ENCODE data around the gene KSR1.
"Not testable (repeated sequence)": the region's sequence is repeated elsewhere in the genome, so short reads cannot be mapped to it uniquely, and the experiment has no call there.

The KSR1 gene

DNA sequence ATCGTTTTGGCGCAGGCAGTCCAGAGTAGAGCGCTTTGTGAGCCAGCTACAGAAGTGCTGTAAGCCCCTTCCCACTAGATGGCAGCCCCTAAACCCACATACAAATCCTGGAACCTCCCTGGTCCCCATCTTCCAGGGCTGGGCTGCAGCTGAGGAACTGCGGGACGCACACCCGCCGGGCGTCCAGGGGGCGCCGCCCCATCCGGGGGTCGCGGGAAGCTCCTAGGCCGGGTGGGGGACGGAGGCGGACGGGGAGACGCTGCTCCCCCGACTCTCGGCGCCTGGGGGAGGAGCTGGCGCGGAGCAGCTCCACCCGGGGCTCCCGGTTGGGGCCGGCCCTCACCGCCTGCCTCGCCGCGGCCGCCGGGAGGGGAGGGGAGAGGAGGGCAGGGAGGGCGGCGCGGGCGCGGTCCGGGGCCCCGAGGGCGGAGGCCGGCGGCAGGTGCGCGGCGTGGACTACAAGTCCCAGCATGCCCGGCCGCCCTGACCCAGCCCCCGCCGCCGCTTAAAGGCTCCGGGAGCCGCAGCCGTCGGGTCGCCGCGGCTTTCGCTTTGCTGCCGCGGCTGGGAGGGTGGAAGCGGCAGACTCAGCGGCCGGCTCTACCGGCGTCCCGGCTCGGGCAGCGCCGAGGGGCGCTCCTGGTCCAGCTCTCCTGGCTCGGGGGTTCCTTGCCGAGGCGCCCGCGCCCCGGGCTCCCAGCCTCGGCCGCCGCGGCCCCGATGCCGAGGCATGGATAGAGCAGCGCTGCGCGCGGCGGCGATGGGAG is at the start of gene KSR1:
KSR1 (plus strand) TSS at position 535 of the 767 bp plus-strand sequence; CDS start at position 731, 196 bp downstream.
- Histone ChIP-seq H3K4me1 (ENCODE audit: control insufficient read depth in 1 of 2, insufficient read depth in 2 of 2, low read length in 2 of 2) (peaks cover 6 to 20% of the 10 kb centered on the region in 2 donors), H3K9me3 (ENCODE audit: control insufficient read depth in 1 of 2, low read length in 2 of 2) (no peaks in the 10 kb centered on the region), H3K36me3 (ENCODE audit: control insufficient read depth in 1 of 2, insufficient read depth in 2 of 2, low read length in 2 of 2) (no peaks in the 10 kb centered on the region)

DNA sequence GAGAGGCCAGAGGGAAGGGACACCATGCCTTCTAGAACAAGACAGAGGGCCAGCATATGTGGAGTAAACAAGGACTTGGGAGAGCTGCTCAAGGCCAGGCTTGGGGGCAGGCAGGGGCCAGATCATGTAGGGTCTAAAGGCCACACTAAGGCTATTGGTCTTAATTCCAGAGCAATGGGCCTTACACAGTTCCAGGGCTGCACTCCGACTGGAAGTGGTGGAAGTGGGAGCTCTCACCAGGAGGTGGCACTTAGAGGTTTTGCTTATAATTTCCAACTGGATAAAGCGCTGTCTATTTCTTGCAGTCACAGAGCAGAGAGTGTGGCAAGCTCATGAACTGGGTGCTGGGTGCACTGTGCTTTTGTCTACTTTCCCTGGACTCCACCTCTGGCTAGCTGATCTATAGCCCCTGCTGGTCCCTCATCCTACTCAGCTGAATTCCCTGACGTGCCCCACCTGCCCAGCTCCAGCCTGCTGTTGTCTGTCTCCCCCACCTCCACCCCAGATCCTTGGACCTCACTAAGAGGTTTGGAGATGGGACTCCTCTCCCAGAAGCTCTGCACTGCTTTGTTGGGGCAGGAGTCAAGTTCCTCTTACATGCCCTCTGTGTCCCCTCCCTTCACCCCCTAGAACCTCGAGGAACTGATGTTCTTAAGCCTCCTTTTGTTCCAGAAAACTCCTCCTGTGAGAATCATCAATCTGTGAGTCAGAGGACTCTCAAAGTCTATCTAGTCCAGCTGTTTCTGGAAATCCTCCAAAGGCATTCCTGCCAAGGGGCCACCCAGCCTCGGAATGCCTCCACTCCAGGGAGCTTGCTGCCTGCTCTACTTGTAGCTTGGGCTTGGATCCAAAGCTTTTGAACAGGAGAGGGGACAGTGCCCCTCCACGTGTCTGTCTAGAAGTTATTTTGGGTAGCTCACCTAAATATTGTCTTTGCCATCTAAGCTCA is 48.1 kb upstream of the KSR1 start:
- H3K27me3 ChIP-seq (ENCODE audit: low read depth, low read length): no peaks in the 10 kb centered on the region
- H3K4me3 ChIP-seq (ENCODE audit: low read depth in 1 of 2, low read length in 2 of 2): no peak overlapping the region
- H3K27ac ChIP-seq (ENCODE audit: low read length): no peak overlapping the region
- peaks cover 7 to 8% of the 10 kb centered on the region in 2 donors for H3K4me1 ChIP-seq (ENCODE audit: control insufficient read depth in 1 of 2, insufficient read depth in 2 of 2, low read length in 2 of 2)
- H3K36me3 ChIP-seq (ENCODE audit: control insufficient read depth in 1 of 2, insufficient read depth in 2 of 2, low read length in 2 of 2): no peaks in the 10 kb centered on the region
- no peaks in the 10 kb centered on the region for H3K9me3 ChIP-seq (ENCODE audit: control insufficient read depth in 1 of 2, low read length in 2 of 2)

More for the DNA sequence above, at the start of gene KSR1:
- no peaks in the 10 kb centered on the region for H3K27me3 ChIP-seq (ENCODE audit: low read depth, low read length)
- H3K4me3 ChIP-seq (ENCODE audit: low read depth in 1 of 2, low read length in 2 of 2): peak within 1 kb of the TSS; percentile 79 to 83
- H3K27ac ChIP-seq (ENCODE audit: low read length): no peak within 1 kb of the TSS

DNA sequence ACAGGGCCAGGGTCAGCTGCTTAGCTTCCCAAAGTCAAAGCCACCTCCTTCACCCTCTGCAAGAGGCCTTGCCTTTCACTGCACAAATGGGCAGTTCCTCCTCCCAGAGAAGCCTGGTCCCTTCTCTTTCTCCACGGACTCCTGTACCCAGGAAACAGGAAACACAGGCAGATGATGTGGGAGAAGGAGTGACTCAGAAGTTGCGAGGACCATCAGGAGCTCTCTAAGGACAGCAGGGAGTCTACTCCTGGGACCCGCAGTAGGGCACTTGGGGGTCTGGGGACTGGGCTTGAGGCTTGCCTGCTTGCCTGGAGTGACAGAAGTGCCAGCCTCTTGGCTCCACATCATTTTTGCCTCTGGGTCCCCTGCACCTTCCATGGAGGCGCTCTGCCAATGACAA is 47.4 kb upstream of the KSR1 start:
- H3K4me1 ChIP-seq (ENCODE audit: control insufficient read depth in 1 of 2, insufficient read depth in 2 of 2, low read length in 2 of 2): peaks cover 7 to 8% of the 10 kb centered on the region in 2 donors
- H3K27ac ChIP-seq (ENCODE audit: low read length): no peak overlapping the region
- no peaks in the 10 kb centered on the region for H3K27me3 ChIP-seq (ENCODE audit: low read depth, low read length)
- no peaks in the 10 kb centered on the region for H3K9me3 ChIP-seq (ENCODE audit: control insufficient read depth in 1 of 2, low read length in 2 of 2)
- H3K36me3 ChIP-seq (ENCODE audit: control insufficient read depth in 1 of 2, insufficient read depth in 2 of 2, low read length in 2 of 2): no peaks in the 10 kb centered on the region
- H3K4me3 ChIP-seq (ENCODE audit: low read depth in 1 of 2, low read length in 2 of 2): no peak overlapping the region

DNA sequence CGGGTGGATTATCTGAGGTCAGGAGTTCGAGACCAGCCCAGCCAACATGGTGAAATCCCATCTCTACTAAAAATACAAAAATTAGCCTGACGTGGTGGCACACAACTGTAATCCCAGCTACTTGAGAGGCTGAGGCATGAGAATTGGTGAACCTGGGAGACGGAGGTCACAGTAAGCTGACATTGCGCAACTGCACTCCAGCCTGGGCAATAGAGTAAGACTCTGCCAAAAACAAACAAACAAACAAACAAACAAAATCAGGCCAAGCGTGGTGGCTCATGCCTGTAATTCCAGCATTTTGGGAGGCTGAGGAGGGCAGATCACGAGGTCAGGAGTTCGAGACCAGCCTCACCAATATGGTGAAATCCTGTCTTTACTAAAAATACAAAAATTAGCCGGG is 44.1 kb upstream of the KSR1 start:
- H3K9me3 ChIP-seq (ENCODE audit: control insufficient read depth in 1 of 2, low read length in 2 of 2); H3K4me1 ChIP-seq (ENCODE audit: control insufficient read depth in 1 of 2, insufficient read depth in 2 of 2, low read length in 2 of 2); H3K4me3 ChIP-seq (ENCODE audit: low read depth in 1 of 2, low read length in 2 of 2); H3K27ac ChIP-seq (ENCODE audit: low read length); H3K36me3 ChIP-seq (ENCODE audit: control insufficient read depth in 1 of 2, insufficient read depth in 2 of 2, low read length in 2 of 2); H3K27me3 ChIP-seq (ENCODE audit: low read depth, low read length): not testable (repeated sequence)

DNA sequence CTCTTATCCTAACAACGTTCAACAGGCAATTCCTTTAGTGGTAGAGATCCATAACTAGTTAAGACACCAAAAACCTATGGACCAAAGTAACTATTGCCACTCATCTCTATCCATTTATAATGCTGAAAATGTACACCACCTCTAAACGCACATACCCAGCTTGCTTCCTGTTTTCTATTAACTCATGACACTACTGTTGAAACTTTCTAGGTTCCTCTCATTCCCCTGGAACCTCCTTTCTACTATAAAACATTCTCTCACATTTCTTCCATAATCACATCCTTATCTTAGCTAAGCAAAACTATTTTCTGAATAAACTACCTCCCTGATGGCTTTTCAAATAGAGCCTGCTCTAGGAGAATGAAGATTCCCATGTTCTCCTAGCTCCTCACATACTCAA is 42.9 kb upstream of the KSR1 start:
- no peaks in the 10 kb centered on the region for H3K9me3 ChIP-seq (ENCODE audit: control insufficient read depth in 1 of 2, low read length in 2 of 2)
- no peaks in the 10 kb centered on the region for H3K36me3 ChIP-seq (ENCODE audit: control insufficient read depth in 1 of 2, insufficient read depth in 2 of 2, low read length in 2 of 2)
- no peak overlapping the region for H3K4me3 ChIP-seq (ENCODE audit: low read depth in 1 of 2, low read length in 2 of 2)
- H3K27ac ChIP-seq (ENCODE audit: low read length): no peak overlapping the region
- H3K27me3 ChIP-seq (ENCODE audit: low read depth, low read length): no peaks in the 10 kb centered on the region
- H3K4me1 ChIP-seq (ENCODE audit: control insufficient read depth in 1 of 2, insufficient read depth in 2 of 2, low read length in 2 of 2): peaks cover 4 to 5% of the 10 kb centered on the region in 2 donors

DNA sequence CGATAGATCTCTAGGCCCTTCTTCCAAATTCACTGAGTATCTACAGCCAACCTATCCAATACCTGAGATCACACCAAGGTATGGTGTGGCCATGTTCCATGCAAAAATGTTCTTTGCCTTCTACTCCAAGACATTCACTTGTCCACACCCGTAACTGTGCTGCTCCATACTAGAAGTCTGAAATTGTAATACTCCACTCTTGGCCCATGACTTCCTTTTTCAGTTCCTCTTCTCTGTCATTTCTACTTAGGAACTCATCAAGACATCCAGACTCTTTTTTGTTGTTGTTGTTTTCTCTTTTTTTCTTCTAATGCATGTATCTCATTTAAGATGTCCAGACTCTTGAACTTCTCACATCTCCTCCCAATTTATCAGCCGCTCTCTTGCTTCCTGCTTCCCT is 42.5 kb upstream of the KSR1 start:
- no peak overlapping the region for H3K4me3 ChIP-seq (ENCODE audit: low read depth in 1 of 2, low read length in 2 of 2)
- H3K9me3 ChIP-seq (ENCODE audit: control insufficient read depth in 1 of 2, low read length in 2 of 2): no peaks in the 10 kb centered on the region
- H3K4me1 ChIP-seq (ENCODE audit: control insufficient read depth in 1 of 2, insufficient read depth in 2 of 2, low read length in 2 of 2): peaks cover 0 to under 1% of the 10 kb centered on the region in 2 donors
- H3K36me3 ChIP-seq (ENCODE audit: control insufficient read depth in 1 of 2, insufficient read depth in 2 of 2, low read length in 2 of 2): no peaks in the 10 kb centered on the region
- H3K27me3 ChIP-seq (ENCODE audit: low read depth, low read length): no peaks in the 10 kb centered on the region
- no peak overlapping the region for H3K27ac ChIP-seq (ENCODE audit: low read length)

DNA sequence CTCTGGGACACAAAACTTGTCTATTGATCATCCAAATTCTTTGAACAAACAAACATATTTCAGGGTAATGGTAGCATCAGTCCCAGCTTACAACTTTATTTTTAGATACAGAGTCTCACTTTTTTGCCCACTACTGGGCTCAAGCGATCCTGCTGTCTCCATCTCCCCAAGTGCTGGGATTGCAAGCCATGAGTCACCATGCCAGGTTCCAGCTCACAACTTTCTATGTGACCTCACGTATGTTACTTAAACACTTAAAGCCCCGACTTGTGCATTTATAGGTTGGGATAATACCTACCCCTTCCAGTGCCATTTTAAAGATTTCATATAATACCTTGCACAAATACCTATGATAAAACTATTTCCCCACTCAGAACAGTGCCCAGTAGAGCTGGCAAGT is 42.0 kb upstream of the KSR1 start:
- H3K4me3 ChIP-seq (ENCODE audit: low read depth in 1 of 2, low read length in 2 of 2): no peak overlapping the region
- H3K27ac ChIP-seq (ENCODE audit: low read length): no peak overlapping the region
- H3K4me1 ChIP-seq (ENCODE audit: control insufficient read depth in 1 of 2, insufficient read depth in 2 of 2, low read length in 2 of 2): no peaks in the 10 kb centered on the region
- H3K9me3 ChIP-seq (ENCODE audit: control insufficient read depth in 1 of 2, low read length in 2 of 2): no peaks in the 10 kb centered on the region
- H3K27me3 ChIP-seq (ENCODE audit: low read depth, low read length): no peaks in the 10 kb centered on the region
- H3K36me3 ChIP-seq (ENCODE audit: control insufficient read depth in 1 of 2, insufficient read depth in 2 of 2, low read length in 2 of 2): no peaks in the 10 kb centered on the region

DNA sequence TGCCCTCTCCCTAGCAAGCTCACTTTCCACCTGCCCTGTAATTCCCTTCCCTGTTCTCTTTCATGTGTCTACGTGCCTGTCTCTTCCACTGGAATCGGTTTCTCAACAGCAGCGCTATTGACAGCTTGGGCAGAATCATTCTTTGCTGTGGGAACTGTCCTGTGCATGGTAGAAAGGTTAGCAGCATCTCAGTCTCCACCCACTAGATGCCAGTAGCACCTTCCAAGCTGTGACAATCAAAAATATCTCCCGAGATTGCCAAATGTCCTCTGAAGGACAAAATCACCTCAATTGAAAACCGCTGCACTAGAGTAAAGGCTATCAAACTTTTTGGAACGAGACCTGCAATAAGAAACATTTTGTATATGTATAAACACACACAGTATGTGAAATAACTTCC is 41.6 kb upstream of the KSR1 start:
- no peak overlapping the region for H3K27ac ChIP-seq (ENCODE audit: low read length)
- H3K4me1 ChIP-seq (ENCODE audit: control insufficient read depth in 1 of 2, insufficient read depth in 2 of 2, low read length in 2 of 2): no peaks in the 10 kb centered on the region
- no peaks in the 10 kb centered on the region for H3K27me3 ChIP-seq (ENCODE audit: low read depth, low read length)
- no peaks in the 10 kb centered on the region for H3K9me3 ChIP-seq (ENCODE audit: control insufficient read depth in 1 of 2, low read length in 2 of 2)
- H3K36me3 ChIP-seq (ENCODE audit: control insufficient read depth in 1 of 2, insufficient read depth in 2 of 2, low read length in 2 of 2): no peaks in the 10 kb centered on the region
- no peak overlapping the region for H3K4me3 ChIP-seq (ENCODE audit: low read depth in 1 of 2, low read length in 2 of 2)

DNA sequence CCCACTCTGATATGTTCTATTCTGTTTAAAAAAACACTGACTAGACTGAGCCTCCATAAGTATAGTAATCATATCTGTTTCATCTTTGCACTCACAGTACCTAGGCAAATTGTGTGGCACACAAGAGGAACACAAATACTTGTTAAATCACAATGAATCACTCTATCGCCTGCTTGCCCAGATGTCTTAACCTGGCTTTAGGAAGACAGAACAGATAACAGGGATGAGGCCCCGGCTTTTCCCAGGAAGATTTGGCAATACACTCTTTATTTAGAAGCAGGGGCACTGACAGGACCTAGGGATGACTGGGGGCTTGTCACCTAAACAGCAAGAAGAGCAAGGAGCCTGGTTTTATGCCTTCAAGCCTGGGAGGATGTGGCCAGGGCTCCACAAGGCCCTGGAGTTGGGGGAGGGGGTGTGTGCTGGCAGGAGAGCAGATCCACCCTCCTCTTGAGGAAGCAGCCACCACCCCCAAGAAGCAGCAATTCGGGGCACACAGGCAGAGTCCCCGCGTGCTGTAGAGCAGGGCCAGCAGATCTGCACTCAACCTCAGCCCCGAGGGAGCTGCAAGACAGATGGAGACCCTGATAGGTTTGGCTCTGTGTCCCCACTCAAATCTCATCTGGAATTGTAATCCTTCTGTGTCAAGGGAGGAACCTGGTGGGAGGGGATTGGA is 41.0 kb upstream of the KSR1 start:
- no peak overlapping the region for H3K27ac ChIP-seq (ENCODE audit: low read length)
- H3K9me3 ChIP-seq (ENCODE audit: control insufficient read depth in 1 of 2, low read length in 2 of 2): no peaks in the 10 kb centered on the region
- H3K4me1 ChIP-seq (ENCODE audit: control insufficient read depth in 1 of 2, insufficient read depth in 2 of 2, low read length in 2 of 2): no peaks in the 10 kb centered on the region
- H3K4me3 ChIP-seq (ENCODE audit: low read depth in 1 of 2, low read length in 2 of 2): no peak overlapping the region
- no peaks in the 10 kb centered on the region for H3K27me3 ChIP-seq (ENCODE audit: low read depth, low read length)
- H3K36me3 ChIP-seq (ENCODE audit: control insufficient read depth in 1 of 2, insufficient read depth in 2 of 2, low read length in 2 of 2): no peaks in the 10 kb centered on the region

DNA sequence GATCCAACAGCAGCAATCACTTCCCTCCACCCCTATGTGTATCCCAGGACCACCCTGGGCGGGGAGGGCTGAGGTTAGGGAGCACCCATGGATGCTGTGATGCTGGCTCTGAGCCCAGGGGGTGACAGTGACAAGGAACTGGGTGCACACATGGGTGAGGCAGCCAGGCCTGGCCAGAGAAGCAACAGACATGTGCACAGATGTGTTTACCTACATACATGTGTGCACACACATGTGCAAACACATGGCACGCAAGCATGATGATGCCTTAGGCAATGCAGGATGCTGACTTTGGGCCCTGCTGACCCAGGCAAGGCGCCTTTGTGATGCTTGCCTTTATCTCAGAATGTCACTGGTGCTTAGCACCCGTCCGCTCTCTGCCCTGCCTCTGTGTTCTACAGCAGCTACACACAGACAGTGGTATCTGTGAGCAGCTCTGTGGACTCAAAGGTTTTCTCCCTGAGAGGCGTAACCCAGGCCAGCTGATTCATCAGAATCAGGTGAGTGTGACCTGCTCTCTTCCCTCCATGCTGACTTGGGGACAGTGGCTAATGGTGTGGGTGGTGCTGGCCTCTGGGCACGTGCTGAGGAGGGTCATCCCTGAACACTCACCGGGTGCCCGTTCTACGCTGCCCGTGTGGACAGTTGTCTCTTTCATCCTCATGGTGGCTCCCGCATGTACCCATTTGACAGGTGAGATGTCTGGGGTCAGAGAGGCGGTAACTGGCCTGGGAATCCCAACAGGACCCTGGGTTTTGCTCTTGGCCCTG is 38.5 kb upstream of the KSR1 start:
- Histone ChIP-seq H3K4me1 (ENCODE audit: control insufficient read depth in 1 of 2, insufficient read depth in 2 of 2, low read length in 2 of 2) (no peaks in the 10 kb centered on the region), H3K27ac (ENCODE audit: low read length) (no peak overlapping the region), H3K4me3 (ENCODE audit: low read depth in 1 of 2, low read length in 2 of 2) (no peak overlapping the region), H3K36me3 (ENCODE audit: control insufficient read depth in 1 of 2, insufficient read depth in 2 of 2, low read length in 2 of 2) (no peaks in the 10 kb centered on the region), H3K9me3 (ENCODE audit: control insufficient read depth in 1 of 2, low read length in 2 of 2) (no peaks in the 10 kb centered on the region), H3K27me3 (ENCODE audit: low read depth, low read length) (no peaks in the 10 kb centered on the region)

DNA sequence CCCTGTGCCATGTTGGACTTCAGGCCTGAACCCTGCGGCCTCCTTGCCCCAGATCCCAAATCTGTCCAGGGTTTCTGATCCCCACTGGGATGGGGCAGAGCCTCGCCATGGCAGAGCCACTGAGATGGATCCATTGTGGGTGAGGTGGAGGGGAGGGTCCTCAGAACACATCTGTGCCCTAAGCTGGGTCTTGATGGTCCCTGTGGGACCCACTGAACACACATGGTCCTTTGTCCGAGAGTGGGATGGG is 38.0 kb upstream of the KSR1 start:
- H3K36me3 ChIP-seq (ENCODE audit: control insufficient read depth in 1 of 2, insufficient read depth in 2 of 2, low read length in 2 of 2): no peaks in the 10 kb centered on the region
- no peaks in the 10 kb centered on the region for H3K9me3 ChIP-seq (ENCODE audit: control insufficient read depth in 1 of 2, low read length in 2 of 2)
- no peak overlapping the region for H3K4me3 ChIP-seq (ENCODE audit: low read depth in 1 of 2, low read length in 2 of 2)
- H3K27me3 ChIP-seq (ENCODE audit: low read depth, low read length): no peaks in the 10 kb centered on the region
- no peak overlapping the region for H3K27ac ChIP-seq (ENCODE audit: low read length)
- H3K4me1 ChIP-seq (ENCODE audit: control insufficient read depth in 1 of 2, insufficient read depth in 2 of 2, low read length in 2 of 2): no peaks in the 10 kb centered on the region
